Mesenchymal stem cell (in vitro differentiated cells and primary cell): ENCODE measurements around the gene IL18.
"Not testable (repeated sequence)": the region's sequence is repeated elsewhere in the genome, so short reads cannot be mapped to it uniquely, and the experiment has no call there.

Experiments used
- DNase-seq: peaks from one replicate; pipeline ENCODE4 v3.0.0-alpha.2; 2013
- H2AFZ ChIP-seq: one replicate; pipeline ENCODE4 v1.6.1; 2013; ENCODE audit warnings: low read depth, mild to moderate bottlenecking, control low read depth, inconsistent platforms, low read length, moderate library complexity
- H2AK5ac ChIP-seq: 2 replicates; pipeline ENCODE4 v1.6.1; 2013; ENCODE audit warnings: low read length, moderate library complexity, mild to moderate bottlenecking, inconsistent platforms; ENCODE audit not compliant: severe bottlenecking
- H2BK120ac ChIP-seq: one replicate; pipeline ENCODE4 v1.6.1; 2013; ENCODE audit warnings: low read depth, mild to moderate bottlenecking, inconsistent platforms, low read length, moderate library complexity
- H2BK12ac ChIP-seq, 2 experiments: one replicate each; pipeline ENCODE4 v1.6.1; 2013; ENCODE audit warnings: inconsistent platforms in 2 of 2, low read length in 2 of 2, mild to moderate bottlenecking in 2 of 2, moderate library complexity in 2 of 2, control low read depth in 1 of 2
- H2BK15ac ChIP-seq: one replicate; pipeline ENCODE4 v1.6.1; 2013; ENCODE audit warnings: mild to moderate bottlenecking, low read depth, inconsistent platforms; ENCODE audit not compliant: poor library complexity, severe bottlenecking
- H2BK5ac ChIP-seq: 2 replicates; pipeline ENCODE4 v1.6.1; 2013; ENCODE audit warnings: low read depth, mild to moderate bottlenecking, low read length, control low read depth, inconsistent platforms; ENCODE audit not compliant: poor library complexity, severe bottlenecking
- H3K14ac ChIP-seq, 2 experiments: one replicate each; pipeline ENCODE4 v1.6.1; 2013; ENCODE audit warnings: inconsistent platforms in 2 of 2, low read length in 2 of 2, control low read depth in 1 of 2, mild to moderate bottlenecking in 1 of 2, moderate library complexity in 1 of 2
- H3K18ac ChIP-seq, 2 experiments: one replicate each; pipeline ENCODE4 v1.6.1; 2013; ENCODE audit warnings: inconsistent platforms in 2 of 2, low read length in 2 of 2, control low read depth in 1 of 2, low read depth in 1 of 2, mild to moderate bottlenecking in 1 of 2
- H3K23ac ChIP-seq, 2 experiments: one replicate each; pipeline ENCODE4 v1.6.1; 2013; ENCODE audit warnings: inconsistent platforms in 2 of 2, low read length in 2 of 2, mild to moderate bottlenecking in 2 of 2, moderate library complexity in 2 of 2, control low read depth in 1 of 2
- H3K27ac ChIP-seq: 2 replicates; pipeline ENCODE4 v1.5.1; 2013; ENCODE audit warnings: mild to moderate bottlenecking, moderate library complexity, low read length, control low read depth, inconsistent platforms; ENCODE audit not compliant: poor library complexity, severe bottlenecking
- H3K27me3 ChIP-seq, 2 experiments: 2 replicates each; pipeline versions ENCODE4 v1.6.1 to v1.7.0; 2013; ENCODE audit warnings: low read length in 2 of 2, mild to moderate bottlenecking in 2 of 2, moderate library complexity in 2 of 2, control low read depth in 1 of 2, inconsistent platforms in 1 of 2; ENCODE audit not compliant: control insufficient read depth in 1 of 2, insufficient read depth in 1 of 2
- H3K36me3 ChIP-seq, 2 experiments: 2 replicates each; pipeline versions ENCODE4 v1.6.1 to v1.7.0; 2013; ENCODE audit warnings: low read length in 2 of 2, control low read depth in 1 of 2, inconsistent platforms in 1 of 2, low read depth in 1 of 2, mild to moderate bottlenecking in 1 of 2; ENCODE audit not compliant: insufficient read depth in 2 of 2, control insufficient read depth in 1 of 2
- H3K4ac ChIP-seq, 2 experiments: one replicate each; pipeline ENCODE4 v1.6.1; 2013; ENCODE audit warnings: inconsistent platforms in 2 of 2, low read length in 2 of 2, mild to moderate bottlenecking in 2 of 2, moderate library complexity in 2 of 2, control low read depth in 1 of 2, low read depth in 1 of 2
- H3K4me1 ChIP-seq: 2 replicates; pipeline ENCODE4 v1.6.1; 2013; ENCODE audit warnings: low read depth, low read length, control low read depth; ENCODE audit not compliant: control insufficient read depth, insufficient read depth
- H3K4me2 ChIP-seq: 2 replicates; pipeline ENCODE4 v1.6.1; 2013; ENCODE audit warnings: low read length, mild to moderate bottlenecking, inconsistent platforms; ENCODE audit not compliant: poor library complexity, severe bottlenecking
- H3K4me3 ChIP-seq, 2 experiments: 2 replicates each; pipeline versions ENCODE4 v1.5.1 to v1.7.0; 2013; ENCODE audit warnings: low read length in 2 of 2, mild to moderate bottlenecking in 2 of 2, control low read depth in 1 of 2, low read depth in 1 of 2; ENCODE audit not compliant: insufficient read depth in 1 of 2
- H3K79me1 ChIP-seq: replicated peaks from 2 replicates; pipeline ENCODE4 v1.6.1; 2013; ENCODE audit warnings: mild to moderate bottlenecking, control low read depth, low read length, inconsistent platforms; ENCODE audit not compliant: poor library complexity, severe bottlenecking
- H3K9ac ChIP-seq: 2 replicates; pipeline ENCODE4 v1.7.0; 2013; ENCODE audit warnings: mild to moderate bottlenecking, low read length, moderate library complexity
- H3K9me3 ChIP-seq: 2 replicates; pipeline ENCODE4 v1.7.0; 2013; ENCODE audit warnings: mild to moderate bottlenecking, low read length; ENCODE audit not compliant: control insufficient read depth
- H4K8ac ChIP-seq: one replicate; pipeline ENCODE4 v1.6.1; 2013; ENCODE audit warnings: inconsistent platforms, mild to moderate bottlenecking, low read length, moderate library complexity
- H4K91ac ChIP-seq: one replicate; pipeline ENCODE4 v1.6.1; 2013; ENCODE audit warnings: mild to moderate bottlenecking, low read length, inconsistent platforms
- WGBS: methylation state at CpG from one replicate; pipeline ENCODE4 v1.1.7; 2013; ENCODE audit warnings: mixed read lengths; 5-methylcytosine and 5-hydroxymethylcytosine counted together

Gene IL18

DNA sequence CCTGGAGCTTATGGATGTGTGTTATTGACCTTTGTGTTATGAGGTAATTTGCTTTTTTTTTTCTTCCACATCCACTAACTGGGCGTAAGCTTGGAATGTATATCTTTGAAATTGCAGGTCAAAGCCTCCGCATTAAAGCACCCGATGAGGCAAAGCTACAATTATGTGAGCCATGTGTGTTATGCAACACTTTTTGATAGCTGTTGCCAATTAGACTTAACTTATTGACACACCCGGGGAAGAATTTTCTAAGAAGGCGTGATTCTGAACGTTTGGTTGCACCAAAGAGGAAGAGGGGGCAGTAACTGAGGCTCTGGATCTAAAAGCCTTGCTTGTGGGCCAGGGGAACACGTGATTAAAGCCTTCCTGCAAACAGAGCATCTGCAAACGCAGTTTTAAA is 2.7 kb upstream of the IL18 start:
- Histone ChIP-seq H3K27ac (no peak overlapping the region), H4K8ac (no peak overlapping the region), H2AK5ac (no peak overlapping the region), H2BK15ac (no peak overlapping the region), H2BK5ac (no peak overlapping the region), H3K14ac (no peak overlapping the region), H2BK12ac (no peak overlapping the region), H3K4me2 (no peak overlapping the region), H3K27me3 (no peaks in the 10 kb centered on the region), H2BK120ac (no peak overlapping the region), H3K4me1 (peaks cover 2% of the 10 kb centered on the region), H3K36me3 (no peaks in the 10 kb centered on the region), H2AFZ (no peak overlapping the region), H3K9ac (peak overlapping the region; percentile 32), H3K79me1 (no peaks in the 10 kb centered on the region), H3K23ac (no peak overlapping the region), H4K91ac (no peak overlapping the region), H3K18ac (peak overlapping the region in 1 of 2 experiments; percentile 24), H3K4me3 (no peak overlapping the region), H3K4ac (no peak overlapping the region), H3K9me3 (no peaks in the 10 kb centered on the region)
- 72% methylated on average over 8 of the region's 8 CpGs for WGBS
- no peak for DNase-seq

DNA sequence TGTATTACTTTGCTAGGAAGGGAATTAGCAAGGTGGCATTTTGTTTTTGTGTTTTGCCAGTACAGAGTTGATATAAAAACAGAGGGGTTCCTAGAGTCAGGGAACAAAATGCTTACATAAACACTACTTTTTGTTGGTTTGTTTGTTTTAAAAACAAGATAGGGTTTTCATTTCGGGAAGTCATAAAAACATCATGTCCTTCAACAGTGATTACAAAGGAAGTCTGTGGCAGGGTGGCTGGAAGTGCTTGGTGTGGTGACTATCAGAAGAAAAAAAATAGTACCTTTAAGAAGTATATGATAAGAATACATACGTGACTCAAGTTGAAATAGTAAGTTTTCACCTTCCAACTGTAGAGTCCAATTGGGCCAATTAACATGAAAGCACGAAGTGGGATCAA is 1.2 kb upstream of the IL18 start:
- DNase-seq = no peak
- Histone ChIP-seq H3K79me1 (no peaks in the 10 kb centered on the region), H2AFZ (no peak overlapping the region), H3K9me3 (no peaks in the 10 kb centered on the region), H3K36me3 (no peaks in the 10 kb centered on the region), H3K23ac (no peak overlapping the region), H3K4me1 (peaks cover 2% of the 10 kb centered on the region), H4K91ac (no peak overlapping the region), H3K14ac (no peak overlapping the region), H2BK120ac (no peak overlapping the region), H3K27me3 (no peaks in the 10 kb centered on the region), H3K27ac (no peak overlapping the region), H3K9ac (no peak overlapping the region), H4K8ac (no peak overlapping the region), H3K18ac (no peak overlapping the region), H3K4ac (no peak overlapping the region), H2BK12ac (no peak overlapping the region), H3K4me3 (no peak overlapping the region), H3K4me2 (no peak overlapping the region), H2AK5ac (no peak overlapping the region), H2BK5ac (no peak overlapping the region), H2BK15ac (no peak overlapping the region)
- WGBS = 52% methylated on average over 3 of the region's 3 CpGs

DNA sequence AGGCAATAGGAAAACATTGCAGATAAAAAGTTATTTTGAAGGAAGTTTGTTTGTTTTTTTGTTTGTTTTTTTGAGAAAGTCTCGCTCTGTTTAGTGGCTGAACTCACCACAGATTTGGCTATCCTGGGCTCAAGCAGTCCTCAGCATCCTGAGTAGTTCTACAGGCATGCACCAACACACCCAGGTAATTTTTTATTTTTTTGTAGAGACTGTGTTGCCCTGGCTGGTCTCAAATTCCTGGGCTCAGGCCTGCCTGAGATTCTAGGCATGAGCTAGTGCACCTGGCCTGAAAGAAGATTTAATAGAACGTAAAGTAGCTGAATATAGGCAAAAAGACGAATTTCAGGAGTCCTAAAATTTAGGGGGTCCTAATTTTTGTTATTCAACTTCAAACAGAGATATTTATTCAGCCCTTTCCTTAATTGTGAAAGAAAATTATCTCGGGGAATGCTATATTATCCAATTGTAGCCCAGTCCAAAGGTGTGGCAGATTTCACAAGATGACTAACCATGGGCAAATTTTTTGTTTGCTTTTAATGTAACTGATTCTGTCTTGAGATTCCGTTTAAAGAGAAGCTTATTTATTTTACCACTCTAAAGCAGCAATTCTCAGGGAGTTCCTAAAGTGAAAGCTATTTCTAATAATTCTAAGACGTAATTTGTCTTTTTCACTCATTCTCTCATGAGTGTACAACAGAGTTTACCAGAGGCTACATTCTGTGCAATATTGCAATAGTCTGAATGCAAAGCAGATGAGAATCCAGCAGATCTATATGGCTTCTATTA is 940 bp downstream of the IL18 start:
- Histone ChIP-seq H3K4me1 (peaks cover 6% of the 10 kb centered on the region), H2BK5ac (no peak overlapping the region), H2BK120ac (no peak overlapping the region), H3K27ac (no peak overlapping the region), H2AK5ac (no peak overlapping the region), H3K9ac (no peak overlapping the region), H2BK15ac (no peak overlapping the region), H4K91ac (no peak overlapping the region), H4K8ac (no peak overlapping the region), H3K23ac (no peak overlapping the region), H3K18ac (no peak overlapping the region), H3K9me3 (no peaks in the 10 kb centered on the region), H2BK12ac (no peak overlapping the region), H3K4ac (no peak overlapping the region), H3K14ac (no peak overlapping the region), H3K79me1 (no peaks in the 10 kb centered on the region), H2AFZ (no peak overlapping the region), H3K27me3 (no peaks in the 10 kb centered on the region), H3K36me3 (no peaks in the 10 kb centered on the region), H3K4me3 (no peak overlapping the region), H3K4me2 (no peak overlapping the region)
- 70% methylated on average over 3 of the region's 6 CpGs for WGBS
- DNase-seq = no peak

DNA sequence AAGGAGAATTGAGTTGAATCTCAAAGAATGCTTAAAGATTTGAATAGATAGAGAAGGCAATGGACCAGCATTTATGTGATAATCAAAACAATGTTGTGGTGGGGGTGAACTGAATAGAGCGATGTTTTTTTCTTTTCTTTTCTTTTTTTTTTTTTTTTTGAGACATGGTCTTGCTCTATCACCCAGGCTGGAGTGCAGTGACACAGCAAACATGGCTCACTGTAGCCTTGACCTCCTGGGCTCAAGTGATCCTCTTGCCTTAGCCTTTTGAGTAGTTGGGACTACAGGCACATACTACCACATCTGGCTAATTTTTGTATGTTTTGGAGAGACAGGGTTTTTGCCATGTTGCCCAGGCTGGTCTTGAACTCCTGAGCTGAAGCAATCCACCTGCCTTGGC is 1.7 kb downstream of the IL18 start:
- H2BK15ac ChIP-seq, H3K4me3 ChIP-seq, H3K27ac ChIP-seq, H3K18ac ChIP-seq, H3K27me3 ChIP-seq, H3K79me1 ChIP-seq, H4K91ac ChIP-seq, H3K14ac ChIP-seq, H4K8ac ChIP-seq, H2BK120ac ChIP-seq, H3K23ac ChIP-seq, H2AFZ ChIP-seq, H3K4ac ChIP-seq, H2AK5ac ChIP-seq, H3K4me2 ChIP-seq, H3K9ac ChIP-seq, H3K4me1 ChIP-seq, H3K9me3 ChIP-seq, H3K36me3 ChIP-seq, H2BK5ac ChIP-seq, DNase-seq, H2BK12ac ChIP-seq: not testable (repeated sequence)
- 100% methylated on average over 1 of the region's 1 CpG for WGBS
